Activated CD4-positive, alpha-beta T cell treated with anti-CD3 and anti-CD28 coated beads for 24 hours (primary cell): ENCODE measurements around the gene NTM.

Experiments
- DNase-seq, 2 donors: peaks; one replicate each; pipeline ENCODE4 v3.0.0-alpha.2; 2020; ENCODE audit warnings: low read depth in 2 of 2

The NTM gene

GRCh38 chr11:132006884-132007580 is 636.6 kb downstream of the NTM start:
- no peak for DNase-seq

- DNase-seq = no peak
These were observed 637.8 kb downstream of the NTM start for GRCh38 chr11:132008226-132008625.

GRCh38 chr11:132008872-132009271 is 638.5 kb downstream of the NTM start:
- DNase-seq = no peak

GRCh38 chr11:132020001-132020400 is 649.6 kb downstream of the NTM start:
- no peak for DNase-seq

GRCh38 chr11:132022285-132022684 is 651.9 kb downstream of the NTM start:
- no peak for DNase-seq

GRCh38 chr11:132022733-132023478 is 652.5 kb downstream of the NTM start:
- no peak for DNase-seq

- DNase-seq = no peak
These were observed 654.3 kb downstream of the NTM start for GRCh38 chr11:132024587-132025295.

- DNase-seq = no peak
These were observed 656.3 kb downstream of the NTM start for GRCh38 chr11:132026746-132027145.

- no peak for DNase-seq
These were observed 658.2 kb downstream of the NTM start for GRCh38 chr11:132028380-132029240.

- no peak for DNase-seq
These were observed 660.5 kb downstream of the NTM start for GRCh38 chr11:132030896-132031295.

GRCh38 chr11:132032555-132032954 is 662.1 kb downstream of the NTM start:
- DNase-seq = no peak

- DNase-seq = no peak
These were observed 662.6 kb downstream of the NTM start for GRCh38 chr11:132033051-132033450.

- no peak for DNase-seq
These were observed 664.8 kb downstream of the NTM start for GRCh38 chr11:132035228-132035627.

- no peak for DNase-seq
These were observed 665.4 kb downstream of the NTM start for GRCh38 chr11:132035766-132036165.

GRCh38 chr11:132036220-132036619 is 665.8 kb downstream of the NTM start:
- no peak for DNase-seq

GRCh38 chr11:132036746-132037466 is 666.5 kb downstream of the NTM start:
- DNase-seq = no peak

- DNase-seq = no peak
These were observed 667.0 kb downstream of the NTM start for GRCh38 chr11:132037467-132037862.

GRCh38 chr11:132037956-132038355 is 667.5 kb downstream of the NTM start:
- DNase-seq = no peak

GRCh38 chr11:132039521-132039920 is 669.1 kb downstream of the NTM start:
- DNase-seq = no peak

- DNase-seq = no peak
These were observed 671.9 kb downstream of the NTM start for GRCh38 chr11:132042296-132042695.

GRCh38 chr11:132043714-132044113 is 673.3 kb downstream of the NTM start:
- no peak for DNase-seq
